Measurements from ENCODE around the gene ZNF837. TPM values are rescaled to one million over a fixed set of nuclear protein-coding genes. Genes with fewer than 3 reads are reported as not detected.

ZNF837 gene
- total RNA-seq, 2 donors from 2014 or later, result 1.2 to 1.6 TPM

DNA sequence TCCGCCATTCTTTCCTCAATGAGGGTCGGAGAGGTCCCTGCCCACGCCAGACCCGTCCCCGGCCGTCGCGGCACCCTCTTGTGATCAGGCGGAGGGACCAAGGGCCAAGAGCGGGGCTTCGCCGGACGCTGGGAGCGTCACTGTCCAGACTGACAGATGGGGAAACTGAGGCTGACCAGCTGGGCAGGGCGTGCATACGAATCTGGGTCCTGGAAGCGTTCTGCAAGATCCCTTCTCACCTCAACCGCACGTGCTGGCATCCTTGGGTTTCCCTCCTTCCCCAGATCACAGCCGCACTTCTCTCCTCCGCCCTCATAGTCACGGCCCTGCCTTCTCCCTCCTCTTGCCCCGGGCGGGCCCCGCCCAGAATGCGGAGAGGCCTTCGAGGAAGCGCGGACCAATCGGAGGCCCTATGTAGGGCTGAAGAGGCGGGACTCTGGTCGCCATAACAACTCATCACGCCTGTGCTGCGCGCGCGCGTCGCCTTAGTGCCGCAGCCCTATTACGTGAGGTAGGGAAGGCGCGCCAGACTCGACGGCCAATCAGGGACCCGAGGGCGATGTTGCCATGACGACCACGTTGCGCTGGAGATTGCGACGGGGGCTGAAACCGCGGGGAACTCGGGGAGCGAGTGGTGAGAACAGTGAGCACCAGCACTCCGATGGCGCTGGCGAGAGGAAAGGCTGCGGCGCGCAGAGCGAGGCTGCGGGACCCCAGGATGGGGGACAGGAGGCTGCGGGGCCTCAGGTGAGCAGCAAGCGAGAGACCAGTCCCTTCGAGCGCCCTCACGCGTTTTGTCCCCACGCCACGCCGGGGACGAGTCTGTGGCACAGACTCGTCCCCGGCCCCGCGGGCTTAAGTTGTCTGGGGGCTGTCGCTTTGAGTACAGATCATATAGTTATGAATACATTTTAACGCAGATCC, 20.3 kb upstream of the ZNF837 start:
- Mint-ChIP-seq H3K4me3 (peak overlapping the region; percentile 90), H3K36me3 (ENCODE audit: low read depth) (no peaks in the 10 kb centered on the region), H3K27me3 (peaks cover 8% of the 10 kb centered on the region), H3K27ac (peak overlapping the region; percentile 90), H3K4me1 (peaks cover 13% of the 10 kb centered on the region)
- DNase-seq (peak; percentile 96 to 99 (median 98)), ATAC-seq (peak; percentile 97)
- no peaks in the 10 kb centered on the region for H3K9me3 ChIP-seq (ENCODE audit: control insufficient read depth, low read length, poor library complexity, severe bottlenecking)

DNA sequence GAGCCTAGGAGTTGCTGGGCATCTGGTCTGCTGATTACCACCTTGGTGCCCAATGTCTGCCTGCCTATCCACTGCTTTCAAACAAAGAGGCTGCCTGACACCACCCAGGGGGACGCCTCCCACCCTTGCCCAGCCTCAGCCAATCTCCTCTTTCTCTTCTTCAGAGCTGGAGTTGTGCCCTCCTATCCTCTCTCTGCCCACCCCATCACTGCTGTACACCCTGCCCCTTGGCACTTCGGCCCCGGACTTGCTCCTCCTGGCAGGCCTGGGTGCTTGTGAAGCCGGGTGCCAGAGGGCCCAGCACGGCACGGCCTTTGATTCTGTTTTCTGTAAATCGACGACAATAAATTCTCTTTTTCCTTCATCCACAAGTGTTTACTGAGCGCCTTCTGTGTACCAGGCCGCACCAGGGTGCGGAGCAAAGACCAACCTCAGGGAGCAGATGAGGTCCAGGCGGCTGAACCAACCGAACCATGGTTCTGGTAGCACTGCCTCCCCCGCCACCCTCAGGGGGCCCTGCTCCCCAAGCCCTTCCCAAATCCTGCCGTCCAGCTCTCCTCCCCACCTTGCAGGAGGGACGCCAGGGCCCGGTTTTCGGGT, 19.6 kb upstream of the ZNF837 start:
- Mint-ChIP-seq H3K36me3 (ENCODE audit: low read depth) (no peaks in the 10 kb centered on the region), H3K27me3 (peaks cover 8% of the 10 kb centered on the region), H3K4me3 (peak overlapping the region; percentile 90), H3K27ac (peak overlapping the region; percentile 90), H3K4me1 (peaks cover 13% of the 10 kb centered on the region)
- no peaks in the 10 kb centered on the region for H3K9me3 ChIP-seq (ENCODE audit: control insufficient read depth, low read length, poor library complexity, severe bottlenecking)
- no peak for ATAC-seq
- DNase-seq, result no peak

DNA sequence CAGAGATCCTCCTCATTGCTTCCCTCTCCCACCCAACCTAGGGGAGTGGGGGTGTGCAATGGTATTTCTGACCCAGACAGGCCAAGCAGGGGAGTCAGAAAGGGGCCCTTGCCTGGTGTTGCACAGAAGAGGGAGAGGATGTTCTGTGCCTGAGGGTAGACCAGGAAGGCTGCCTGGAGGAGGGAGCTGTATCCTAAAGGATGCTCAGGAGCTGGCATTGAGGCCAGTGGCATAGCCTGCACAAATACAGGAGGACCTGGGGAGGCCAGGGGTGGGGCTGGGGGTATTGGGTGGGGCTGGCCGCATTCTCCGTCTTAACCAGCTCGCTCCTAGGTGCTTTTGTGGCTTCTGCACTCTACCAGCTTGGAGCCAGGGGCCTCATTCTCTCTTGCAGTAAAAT, 19.1 kb upstream of the ZNF837 start:
- Mint-ChIP-seq H3K27me3 (peaks cover 8% of the 10 kb centered on the region), H3K27ac (no peak overlapping the region), H3K36me3 (ENCODE audit: low read depth) (peaks cover under 1% of the 10 kb centered on the region), H3K4me1 (peaks cover 13% of the 10 kb centered on the region), H3K4me3 (peak overlapping the region; percentile 90)
- ATAC-seq (no peak), DNase-seq (no peak)
- no peaks in the 10 kb centered on the region for H3K9me3 ChIP-seq (ENCODE audit: control insufficient read depth, low read length, poor library complexity, severe bottlenecking)

DNA sequence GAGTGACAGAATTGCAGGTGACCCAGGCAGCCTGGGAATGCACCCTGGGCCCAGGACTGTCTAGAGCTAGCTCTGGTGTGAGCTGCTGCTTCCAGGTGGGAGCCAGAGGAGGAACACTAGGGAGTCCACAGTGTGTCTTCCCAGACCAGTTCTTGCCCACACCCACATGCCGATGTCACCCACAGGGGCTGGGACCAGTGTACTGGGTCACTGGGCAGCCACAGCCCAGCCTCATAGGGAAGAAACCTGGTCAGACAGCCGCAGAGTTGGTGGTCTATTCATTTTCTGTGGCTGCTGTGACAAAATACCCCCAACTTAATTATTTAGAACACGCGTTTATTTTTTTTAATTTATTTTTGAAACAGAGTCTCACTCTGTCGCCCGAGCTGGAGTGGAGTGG, 17.7 kb upstream of the ZNF837 start:
- Mint-ChIP-seq H3K27ac (no peak overlapping the region), H3K27me3 (peaks cover 8% of the 10 kb centered on the region)

DNA sequence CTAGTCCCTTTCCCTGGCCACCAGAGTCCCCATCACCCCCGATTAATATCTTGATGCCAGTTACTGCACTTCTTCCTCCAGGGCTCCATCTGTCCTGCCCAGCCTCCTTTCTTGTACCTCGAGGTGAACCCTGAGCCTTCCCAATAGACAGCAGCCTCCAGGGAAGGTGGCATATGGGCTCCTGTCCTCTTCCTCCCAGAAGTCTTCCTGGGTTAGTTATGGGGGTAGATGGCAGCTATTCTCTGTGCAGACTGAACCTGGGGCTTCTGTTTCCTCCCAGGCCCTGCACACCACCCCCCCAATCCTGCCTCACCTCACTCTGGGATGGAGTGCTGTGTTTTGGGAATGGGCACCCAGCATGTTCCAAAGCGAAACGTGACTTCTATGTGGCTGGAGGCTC, 17.3 kb upstream of the ZNF837 start:
- H3K27me3 Mint-ChIP-seq, result peaks cover 8% of the 10 kb centered on the region
- H3K4me3 Mint-ChIP-seq, result no peak overlapping the region
- peaks cover 12% of the 10 kb centered on the region for H3K36me3 Mint-ChIP-seq (ENCODE audit: low read depth)
- DNase-seq (no peak), ATAC-seq (no peak)
- H3K27ac Mint-ChIP-seq, result no peak overlapping the region
- H3K9me3 ChIP-seq (ENCODE audit: control insufficient read depth, low read length, poor library complexity, severe bottlenecking), result no peaks in the 10 kb centered on the region
- peaks cover 16% of the 10 kb centered on the region for H3K4me1 Mint-ChIP-seq

More for the DNA sequence above, 17.7 kb upstream of the ZNF837 start:
- no peak for DNase-seq
- peaks cover 12% of the 10 kb centered on the region for H3K36me3 Mint-ChIP-seq (ENCODE audit: low read depth)
- H3K9me3 ChIP-seq (ENCODE audit: control insufficient read depth, low read length, poor library complexity, severe bottlenecking), result no peaks in the 10 kb centered on the region
- no peak overlapping the region for H3K4me3 Mint-ChIP-seq
- ATAC-seq, result no peak
- peaks cover 15% of the 10 kb centered on the region for H3K4me1 Mint-ChIP-seq

DNA sequence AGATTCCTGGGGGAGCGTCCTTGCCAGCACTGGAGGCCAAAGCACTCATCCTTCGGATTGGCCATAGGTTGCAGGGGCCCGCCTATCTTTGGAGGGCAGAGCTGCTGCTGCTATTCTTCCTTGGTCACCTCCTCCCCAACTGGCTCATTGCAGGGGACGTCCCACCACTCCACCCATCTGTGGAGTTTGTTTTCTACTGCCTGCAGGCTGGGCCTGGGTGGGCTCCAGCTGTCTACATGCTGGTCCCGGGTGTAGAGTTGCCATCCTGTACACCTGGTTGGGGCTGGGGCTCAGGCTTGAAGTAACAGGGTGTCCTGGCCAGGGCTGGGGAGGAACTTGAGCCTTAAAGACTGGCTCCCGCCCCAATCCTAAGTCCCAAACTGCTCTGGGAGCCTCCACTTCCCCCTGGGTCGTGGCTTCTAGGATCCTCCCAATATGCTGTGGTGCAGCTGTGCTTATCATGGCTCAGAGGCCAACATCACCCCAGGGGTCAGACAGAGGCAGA, 16.8 kb upstream of the ZNF837 start:
- Mint-ChIP-seq H3K4me1 (peaks cover 16% of the 10 kb centered on the region), H3K27me3 (peaks cover 8% of the 10 kb centered on the region), H3K36me3 (ENCODE audit: low read depth) (peaks cover 12% of the 10 kb centered on the region), H3K27ac (no peak overlapping the region), H3K4me3 (no peak overlapping the region)
- DNase-seq (no peak), ATAC-seq (no peak)
- no peaks in the 10 kb centered on the region for H3K9me3 ChIP-seq (ENCODE audit: control insufficient read depth, low read length, poor library complexity, severe bottlenecking)

DNA sequence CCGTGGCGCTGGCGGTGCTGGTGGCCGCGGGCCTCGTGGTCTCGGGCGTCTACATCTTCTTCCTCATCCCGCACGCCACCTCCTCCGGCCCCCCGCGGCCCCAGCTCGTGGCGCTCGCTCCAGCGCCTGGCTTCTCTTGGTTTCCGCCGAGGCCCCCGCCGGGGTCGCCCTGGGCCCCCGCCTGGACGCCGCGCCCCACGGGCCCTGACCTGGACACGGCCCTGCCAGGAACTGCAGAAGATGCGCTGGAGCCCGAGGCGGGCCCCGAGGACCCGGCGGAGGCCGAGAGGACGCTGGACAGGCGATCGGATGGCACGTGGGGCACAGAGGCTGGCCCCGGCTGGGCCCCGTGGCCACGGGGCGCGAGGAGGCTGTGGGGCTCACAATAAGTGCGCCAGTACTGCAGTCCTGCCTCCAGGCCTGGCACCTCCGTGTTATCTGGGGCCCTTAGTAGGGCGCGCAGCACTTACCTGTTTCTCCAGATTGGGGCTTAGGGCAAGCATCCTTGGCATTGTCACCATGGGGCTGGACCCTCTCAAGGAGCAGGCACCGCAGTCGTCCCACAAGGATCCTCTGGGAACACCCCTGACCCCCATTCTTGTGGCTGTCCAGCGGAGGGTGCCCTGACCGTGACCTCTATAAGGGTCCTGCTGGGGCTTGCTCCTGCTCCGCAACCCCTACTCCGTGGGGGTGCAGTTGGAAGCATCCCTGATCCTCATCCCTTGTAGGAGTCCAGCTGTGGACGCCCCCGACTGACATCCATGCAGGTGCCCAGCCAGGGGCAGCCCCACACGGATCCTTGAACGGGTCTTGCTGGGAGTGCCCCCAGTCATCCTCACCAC, 16.1 kb upstream of the ZNF837 start:
- no peak for ATAC-seq

DNA sequence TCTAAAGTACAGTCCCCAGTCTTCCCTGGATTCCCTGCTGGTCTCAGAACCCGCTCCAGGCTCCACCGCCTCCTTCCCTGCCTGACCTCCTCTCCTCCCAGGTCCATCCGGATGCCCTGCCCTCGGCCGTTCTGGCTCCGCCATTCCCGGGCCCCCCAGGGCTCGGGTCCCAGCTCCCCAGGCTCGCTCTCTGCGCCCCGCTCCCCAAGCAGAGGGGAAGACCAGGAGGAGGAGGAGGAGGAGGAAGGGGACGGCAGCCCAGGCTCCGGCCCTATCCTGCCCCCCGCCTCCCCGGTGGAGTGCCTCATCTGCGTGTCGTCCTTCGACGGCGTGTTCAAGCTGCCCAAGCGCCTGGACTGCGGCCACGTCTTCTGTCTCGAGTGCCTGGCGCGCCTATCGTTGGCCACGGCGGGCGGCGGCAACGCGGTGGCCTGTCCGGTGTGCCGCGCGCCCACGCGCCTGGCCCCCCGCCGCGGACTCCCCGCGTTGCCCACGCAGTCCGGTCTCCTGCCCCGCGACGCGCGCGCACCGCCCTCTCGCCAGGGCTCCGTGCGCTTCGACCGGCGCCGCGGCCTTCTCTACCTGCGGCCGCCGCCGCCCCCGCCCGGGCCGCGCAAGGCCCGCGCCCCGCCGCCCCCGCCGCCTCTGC, 15.3 kb upstream of the ZNF837 start:
- no peak for ATAC-seq
- Mint-ChIP-seq H3K4me3 (peak overlapping the region; percentile 21), H3K4me1 (peaks cover 12% of the 10 kb centered on the region), H3K27ac (no peak overlapping the region), H3K27me3 (peaks cover 8% of the 10 kb centered on the region), H3K36me3 (ENCODE audit: low read depth) (peaks cover 12% of the 10 kb centered on the region)
- no peaks in the 10 kb centered on the region for H3K9me3 ChIP-seq (ENCODE audit: control insufficient read depth, low read length, poor library complexity, severe bottlenecking)
- no peak for DNase-seq

More for the DNA sequence above, 16.1 kb upstream of the ZNF837 start:
- H3K9me3 ChIP-seq (ENCODE audit: control insufficient read depth, low read length, poor library complexity, severe bottlenecking), result no peaks in the 10 kb centered on the region
- peaks cover 8% of the 10 kb centered on the region for H3K27me3 Mint-ChIP-seq
- H3K36me3 Mint-ChIP-seq (ENCODE audit: low read depth), result peaks cover 12% of the 10 kb centered on the region
- no peak overlapping the region for H3K27ac Mint-ChIP-seq
- peaks cover 16% of the 10 kb centered on the region for H3K4me1 Mint-ChIP-seq
- DNase-seq, result no peak
- H3K4me3 Mint-ChIP-seq, result no peak overlapping the region

DNA sequence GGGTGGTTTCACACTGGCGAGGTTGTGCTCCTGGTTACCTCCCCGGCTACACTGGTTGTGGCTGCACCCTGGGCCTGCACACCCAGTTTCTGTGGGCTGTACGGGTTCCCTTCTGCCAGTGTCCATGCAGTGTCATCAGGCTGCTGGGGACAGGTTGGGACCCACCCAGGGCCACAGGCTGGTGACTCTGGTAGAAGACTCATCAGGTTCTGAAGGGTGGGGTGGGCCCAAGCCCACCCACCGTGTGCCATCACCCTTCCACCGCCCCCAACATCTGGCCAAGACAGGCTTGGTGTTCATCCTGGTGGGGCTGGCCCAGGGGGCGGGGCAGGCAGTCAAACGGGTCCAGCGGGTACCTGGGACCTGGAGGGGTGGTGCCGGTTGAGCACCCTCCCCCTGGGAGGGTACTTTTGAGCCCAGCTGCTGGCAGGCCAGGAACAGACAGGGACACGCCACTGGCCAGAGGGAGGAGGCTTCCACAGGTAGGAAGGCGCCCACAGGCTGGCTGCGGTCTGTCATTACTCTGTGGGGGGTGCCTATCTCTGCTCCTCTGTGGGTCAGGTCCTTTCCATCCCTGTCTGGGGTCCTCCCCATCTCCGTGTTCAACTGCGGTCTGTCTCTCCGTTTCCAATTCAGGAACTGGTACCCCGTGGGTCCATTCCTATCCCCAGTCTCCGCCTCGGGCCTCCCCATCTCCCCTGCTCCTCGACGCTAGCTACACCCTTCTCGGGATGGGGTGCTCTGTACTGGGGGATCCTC, 14.6 kb upstream of the ZNF837 start, which contains the start of gene RNF225:
RNF225 (plus strand) TSS at position 437 of the 759 bp plus-strand sequence. CDS start 434 bp downstream, outside the sequence.
- peak; percentile 17 for ATAC-seq
- peaks cover 14% of the 10 kb centered on the region for H3K36me3 Mint-ChIP-seq (ENCODE audit: low read depth)
- H3K4me1 Mint-ChIP-seq, result peaks cover 12% of the 10 kb centered on the region
- no peak within 1 kb of the TSS for H3K27ac Mint-ChIP-seq
- peak within 1 kb of the TSS; percentile 21 for H3K4me3 Mint-ChIP-seq
- H3K27me3 Mint-ChIP-seq, result peaks cover 8% of the 10 kb centered on the region
- DNase-seq, result no peak
- no peaks in the 10 kb centered on the region for H3K9me3 ChIP-seq (ENCODE audit: control insufficient read depth, low read length, poor library complexity, severe bottlenecking)

DNA sequence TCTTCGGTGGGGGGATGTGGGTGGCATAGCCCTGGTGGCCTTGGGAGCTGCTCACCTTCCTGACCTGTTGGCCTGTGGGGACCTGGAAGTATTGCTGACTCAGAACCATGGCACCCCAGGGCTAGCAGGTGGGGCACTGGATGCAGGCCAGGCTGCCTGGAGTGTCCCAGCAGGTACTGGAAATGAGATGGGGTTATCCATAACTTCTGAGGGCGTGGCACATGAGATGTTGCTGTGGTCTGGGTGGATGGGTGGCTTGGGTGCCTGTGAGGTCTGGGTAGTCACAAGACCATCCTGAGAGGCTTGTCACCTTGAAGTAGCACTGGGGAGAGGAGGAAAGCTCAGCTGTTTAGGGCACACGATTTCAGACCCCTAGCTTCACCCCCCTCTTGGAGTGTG, 14.0 kb upstream of the ZNF837 start:
- Mint-ChIP-seq H3K4me1 (peaks cover 11% of the 10 kb centered on the region), H3K36me3 (ENCODE audit: low read depth) (peaks cover 14% of the 10 kb centered on the region), H3K27ac (no peak overlapping the region), H3K27me3 (peaks cover 8% of the 10 kb centered on the region), H3K4me3 (no peak overlapping the region)
- ATAC-seq (peak; percentile 7), DNase-seq (no peak)
- H3K9me3 ChIP-seq (ENCODE audit: control insufficient read depth, low read length, poor library complexity, severe bottlenecking), result no peaks in the 10 kb centered on the region

DNA sequence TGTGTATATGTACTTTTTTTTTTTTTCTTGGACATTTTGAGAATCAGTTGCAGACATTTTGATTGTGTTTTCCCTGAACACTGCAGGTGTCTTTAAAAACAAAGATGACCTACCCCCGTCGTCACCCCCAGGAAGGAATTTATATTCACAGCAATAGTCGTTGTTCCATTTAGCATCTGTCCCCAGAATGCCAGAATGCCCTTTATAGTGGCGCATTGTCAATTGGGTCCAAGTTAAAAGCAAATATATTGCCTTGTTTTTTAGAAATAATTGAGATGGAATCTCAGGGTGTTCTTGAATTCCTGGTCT, 12.8 kb upstream of the ZNF837 start:
- Mint-ChIP-seq H3K4me3 (no peak overlapping the region), H3K27me3 (peaks cover 8% of the 10 kb centered on the region), H3K4me1 (peaks cover 7% of the 10 kb centered on the region), H3K36me3 (ENCODE audit: low read depth) (peaks cover 14% of the 10 kb centered on the region), H3K27ac (no peak overlapping the region)
- no peaks in the 10 kb centered on the region for H3K9me3 ChIP-seq (ENCODE audit: control insufficient read depth, low read length, poor library complexity, severe bottlenecking)
- no peak for DNase-seq
- ATAC-seq, result no peak

Data from T-helper 17 cell (primary cell).